ENCODE data around the gene APBA1.

The APBA1 gene

DNA sequence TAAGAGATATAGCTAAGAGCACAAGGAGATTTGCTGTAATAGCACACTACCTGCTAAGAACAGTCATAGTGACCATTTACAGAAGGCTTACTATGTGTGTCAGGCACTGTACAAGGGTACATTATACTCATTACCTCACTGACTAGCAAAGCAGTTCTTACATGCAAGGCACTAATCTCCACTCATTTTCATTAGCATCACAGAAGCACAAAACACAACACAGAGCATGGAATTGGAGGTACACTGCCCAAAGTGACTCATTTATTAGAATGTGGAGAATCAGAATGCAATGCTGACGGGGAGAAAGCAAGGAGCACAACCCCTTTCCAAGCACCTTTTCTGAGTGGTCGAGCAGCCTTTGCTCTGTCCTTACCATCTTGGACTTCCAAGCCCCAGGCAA, 177.4 kb downstream of the APBA1 start:
- TF ChIP-seq CTCF (conservative IDR thresholded peaks at IDR 0.05; ENCODE audit: low read depth, low read length): no peak
- H3K4me3 ChIP-seq (ENCODE audit: low read length): no peak overlapping the region

DNA sequence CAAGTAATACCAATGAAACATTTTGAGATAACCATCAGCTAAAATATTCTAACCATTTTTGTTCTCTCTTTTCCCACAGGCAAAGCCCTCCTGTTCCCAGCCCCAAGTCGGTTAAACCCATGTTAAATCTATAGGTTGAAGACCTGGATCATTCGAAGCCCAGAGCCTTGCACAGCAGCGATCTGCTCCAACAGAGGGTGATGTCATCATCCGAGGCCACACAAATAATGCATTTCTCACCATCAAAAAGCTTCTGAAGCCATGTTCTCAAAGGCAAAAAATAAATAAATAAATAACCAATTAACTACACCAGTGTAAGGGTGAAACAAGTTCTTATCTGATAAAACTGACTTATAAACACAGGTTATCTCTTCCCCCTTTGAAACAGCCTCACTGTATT, 178.0 kb downstream of the APBA1 start:
- no peak for DNase-seq (ENCODE audit: low read depth)
- no peak for TF ChIP-seq CTCF (conservative IDR thresholded peaks at IDR 0.05; ENCODE audit: low read depth, low read length)
- H3K4me3 ChIP-seq (ENCODE audit: low read length): no peak overlapping the region

More for the DNA sequence above, 177.4 kb downstream of the APBA1 start:
- DNase-seq (ENCODE audit: low read depth): no peak

GRCh38 chr9:69486498-69486897, 185.7 kb downstream of the APBA1 start:
- no peak overlapping the region for H3K4me3 ChIP-seq (ENCODE audit: low read length)
- no peak for DNase-seq (ENCODE audit: low read depth)
- no peak for TF ChIP-seq CTCF (conservative IDR thresholded peaks at IDR 0.05; ENCODE audit: low read depth, low read length)

DNA sequence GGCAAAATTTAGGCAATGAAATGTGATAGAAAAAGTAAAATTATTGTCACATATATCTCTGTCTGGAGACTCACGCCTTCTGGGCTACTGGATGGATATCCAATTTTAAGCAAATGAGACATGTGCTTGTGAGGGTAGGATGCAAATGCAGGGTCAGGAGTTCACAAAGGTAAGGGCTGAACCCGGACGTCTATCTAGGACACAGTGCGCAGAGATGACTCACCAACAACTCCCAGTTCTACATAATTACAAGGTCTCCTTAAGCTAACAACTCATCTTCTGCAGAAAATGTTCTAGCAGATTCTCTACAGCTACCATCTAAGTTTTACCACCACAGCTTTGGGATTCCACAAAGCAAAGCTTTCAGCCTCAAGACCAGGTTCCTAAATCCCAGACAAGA, 186.7 kb downstream of the APBA1 start:
- TF ChIP-seq CTCF (conservative IDR thresholded peaks at IDR 0.05; ENCODE audit: low read depth, low read length): no peak
- no peak for DNase-seq (ENCODE audit: low read depth)
- no peak overlapping the region for H3K4me3 ChIP-seq (ENCODE audit: low read length)

DNA sequence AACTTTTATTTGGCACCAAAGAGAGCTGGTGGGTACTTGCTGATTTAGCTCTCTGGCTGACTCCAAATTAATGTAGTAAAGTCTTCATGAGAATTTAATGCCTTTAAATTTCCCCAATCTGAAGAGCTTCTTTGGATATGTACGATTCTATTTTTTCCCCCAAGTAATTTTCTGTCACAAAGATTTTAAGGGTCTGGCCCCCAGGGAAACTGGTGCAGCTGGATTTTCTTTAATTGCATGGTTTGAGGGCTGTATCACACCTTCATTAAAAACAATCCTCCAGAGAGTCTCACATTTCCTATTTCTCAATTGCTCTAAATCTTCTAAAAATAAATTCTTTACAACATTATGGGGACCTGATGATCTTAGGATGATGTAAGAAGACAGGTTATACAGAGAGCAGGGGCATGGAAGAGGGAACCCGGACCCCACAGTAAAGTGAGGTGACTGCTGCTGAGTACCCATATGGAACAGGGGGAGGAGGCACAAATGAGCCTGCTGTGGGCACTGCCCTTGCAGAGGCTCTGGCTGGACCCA, 188.2 kb downstream of the APBA1 start:
- DNase-seq (ENCODE audit: low read depth): no peak
- no peak for TF ChIP-seq CTCF (conservative IDR thresholded peaks at IDR 0.05; ENCODE audit: low read depth, low read length)

GRCh38 chr9:69476797-69477196, 195.4 kb downstream of the APBA1 start:
- DNase-seq (ENCODE audit: low read depth): no peak
- H3K4me3 ChIP-seq (ENCODE audit: low read length): no peak overlapping the region
- TF ChIP-seq CTCF (conservative IDR thresholded peaks at IDR 0.05; ENCODE audit: low read depth, low read length): no peak

More for the DNA sequence above, 188.2 kb downstream of the APBA1 start:
- no peak overlapping the region for H3K4me3 ChIP-seq (ENCODE audit: low read length)

- no peak overlapping the region for H3K4me3 ChIP-seq (ENCODE audit: low read length)
- DNase-seq (ENCODE audit: low read depth): no peak
- TF ChIP-seq CTCF (conservative IDR thresholded peaks at IDR 0.05; ENCODE audit: low read depth, low read length): no peak
Observed at GRCh38 chr9:69476016-69476415, 196.2 kb downstream of the APBA1 start.
